ENCODE data around the gene NR1D1. TPM values are rescaled to one million over a fixed set of nuclear protein-coding genes. Genes with fewer than 3 reads are reported as not detected.
A peak's percentile ranks its signal among the peaks of the same experiment; 100 is the strongest.

Gene NR1D1
- total RNA-seq, 4 donors from 2014 or later = 2.0 to 92.1 (median 4.7) TPM

DNA sequence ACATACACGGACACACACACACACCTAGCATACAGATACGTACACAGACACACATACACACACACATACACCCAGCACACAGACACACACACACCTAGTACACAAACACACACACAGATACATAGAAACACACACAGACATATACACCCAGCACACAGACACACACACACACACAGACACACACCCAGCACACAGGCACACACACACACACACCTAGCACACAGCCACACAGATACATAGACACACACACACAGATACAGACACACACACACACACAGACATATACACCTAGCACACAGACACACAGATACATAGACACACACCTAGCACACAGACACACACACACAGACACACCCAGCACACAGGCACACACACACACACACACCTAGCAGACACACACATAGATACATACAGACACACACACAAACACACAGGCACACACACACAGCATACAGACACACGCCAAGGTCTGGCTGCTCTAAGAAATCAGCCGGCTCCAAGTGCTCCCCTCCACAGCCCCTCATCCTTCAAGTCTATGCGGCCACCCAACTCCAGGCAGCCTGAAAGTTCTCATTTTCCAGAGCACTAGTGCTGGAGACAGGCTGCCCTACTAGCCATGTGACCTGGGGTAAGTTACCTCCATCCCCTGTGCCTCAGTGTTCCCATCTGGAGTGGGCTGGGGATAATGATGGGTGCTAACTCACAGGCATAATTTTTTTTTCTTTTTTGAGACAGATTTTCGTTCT, 13.2 kb downstream of the NR1D1 start:
- DNase-seq = no peak
- Histone ChIP-seq H3K9me3 (no peaks in the 10 kb centered on the region), H3K36me3 (no peaks in the 10 kb centered on the region), H3K4me1 (peaks cover 7 to 9% of the 10 kb centered on the region in 2 donors), H3K4me3 (no peak overlapping the region), H3K27me3 (no peaks in the 10 kb centered on the region), H3K27ac (peak overlapping the region; percentile 90 to 99)
- TF ChIP-seq POLR2A (IDR thresholded peaks at IDR 0.05) = no peak
- no peak for TF ChIP-seq CTCF (IDR thresholded peaks at IDR 0.05)
- intact Hi-C loops (cut with DNase I; ENCODE audit: low total_unique reads) = no loop called here

DNA sequence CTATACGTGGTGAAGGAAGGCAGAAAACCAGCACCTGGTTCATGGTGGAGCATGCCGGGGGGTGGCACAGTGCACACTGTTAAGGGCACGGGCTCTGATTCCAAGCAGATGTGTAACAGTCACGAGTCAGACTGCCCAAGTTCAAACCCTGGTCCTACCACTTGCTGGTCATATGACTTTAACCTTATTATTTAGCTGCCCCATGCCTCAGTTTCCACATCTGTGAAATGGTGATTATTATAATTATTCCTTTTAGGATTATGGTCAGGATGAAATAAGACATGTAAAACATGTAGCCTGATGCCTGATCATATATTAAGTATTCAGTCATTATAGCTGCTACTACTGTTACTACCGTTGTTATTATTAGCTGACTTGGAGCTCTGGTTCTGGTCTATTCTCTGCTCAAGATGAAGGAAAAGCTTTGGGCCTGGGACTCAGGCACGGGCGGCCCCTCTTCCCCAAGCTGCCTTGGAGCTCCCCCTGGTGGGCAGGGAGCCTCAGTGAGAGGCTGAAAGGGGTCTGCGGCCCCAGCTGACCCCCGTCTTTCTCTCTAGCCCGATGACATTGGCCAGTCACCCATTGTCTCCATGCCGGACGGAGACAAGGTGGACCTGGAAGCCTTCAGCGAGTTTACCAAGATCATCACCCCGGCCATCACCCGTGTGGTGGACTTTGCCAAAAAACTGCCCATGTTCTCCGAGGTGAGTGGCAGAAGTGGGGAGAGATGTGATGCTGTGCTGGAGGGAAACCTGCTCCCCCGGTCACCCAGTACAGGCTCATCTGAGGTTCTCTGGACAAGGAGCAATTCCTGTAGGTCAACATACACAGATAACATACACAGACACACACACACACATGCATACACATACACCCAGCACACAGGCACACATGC, 14.0 kb downstream of the NR1D1 start:
- Histone ChIP-seq H3K27ac (peak overlapping the region; percentile 54 to 66), H3K36me3 (no peaks in the 10 kb centered on the region), H3K9me3 (no peaks in the 10 kb centered on the region), H3K27me3 (no peaks in the 10 kb centered on the region), H3K4me3 (no peak overlapping the region), H3K4me1 (peaks cover 3 to 9% of the 10 kb centered on the region in 2 donors)
- no peak for TF ChIP-seq POLR2A (IDR thresholded peaks at IDR 0.05)
- TF ChIP-seq CTCF (IDR thresholded peaks at IDR 0.05) = peak; percentile 79 to 82 (median 80)
- peak; percentile 57 to 59 for DNase-seq
- intact Hi-C loops (cut with DNase I; ENCODE audit: low total_unique reads) = no loop called here

GRCh38 chr17:40084477-40084876, 15.9 kb downstream of the NR1D1 start:
- Histone ChIP-seq H3K27ac (peak overlapping the region in 1 of 2 donors; percentile 18), H3K4me1 (no peaks in the 10 kb centered on the region), H3K36me3 (no peaks in the 10 kb centered on the region), H3K4me3 (no peak overlapping the region), H3K27me3 (no peaks in the 10 kb centered on the region), H3K9me3 (no peaks in the 10 kb centered on the region)
- TF ChIP-seq CTCF (IDR thresholded peaks at IDR 0.05) (no peak), POLR2A (IDR thresholded peaks at IDR 0.05) (no peak)
- DNase-seq = no peak
- intact Hi-C loops (cut with DNase I; ENCODE audit: low total_unique reads) = no loop called here

DNA sequence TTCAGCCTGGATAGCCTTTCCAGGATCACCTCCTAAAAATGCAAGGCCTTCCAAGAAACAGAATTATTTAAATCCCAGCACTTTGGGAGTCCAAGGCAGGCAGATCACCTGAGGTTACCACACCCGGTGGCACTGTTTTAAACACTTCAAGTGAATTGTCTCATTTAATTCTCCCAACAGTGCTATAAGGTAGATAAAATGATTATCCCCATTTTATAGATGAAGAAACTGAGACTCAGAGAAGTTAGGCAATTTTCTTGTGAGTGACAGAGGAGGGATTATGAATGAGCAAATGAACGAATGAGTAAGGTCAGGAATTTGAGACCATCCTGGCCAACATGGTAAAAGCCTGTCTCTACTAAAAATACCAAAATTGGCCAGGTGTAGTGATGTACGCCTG, 20.8 kb downstream of the NR1D1 start:
- Histone ChIP-seq H3K4me3 (no peak overlapping the region), H3K27ac (no peak overlapping the region), H3K9me3 (no peaks in the 10 kb centered on the region), H3K36me3 (no peaks in the 10 kb centered on the region), H3K27me3 (no peaks in the 10 kb centered on the region), H3K4me1 (peaks cover 6 to 16% of the 10 kb centered on the region in 2 donors)
- no peak for DNase-seq
- intact Hi-C loops (cut with DNase I; ENCODE audit: low total_unique reads) = loop anchor here (10.0 kb wide), 1 partner anchor 65 kb away; the partner anchor contains the start of gene CSF3
- TF ChIP-seq CTCF (IDR thresholded peaks at IDR 0.05) (no peak), POLR2A (IDR thresholded peaks at IDR 0.05) (no peak)

DNA sequence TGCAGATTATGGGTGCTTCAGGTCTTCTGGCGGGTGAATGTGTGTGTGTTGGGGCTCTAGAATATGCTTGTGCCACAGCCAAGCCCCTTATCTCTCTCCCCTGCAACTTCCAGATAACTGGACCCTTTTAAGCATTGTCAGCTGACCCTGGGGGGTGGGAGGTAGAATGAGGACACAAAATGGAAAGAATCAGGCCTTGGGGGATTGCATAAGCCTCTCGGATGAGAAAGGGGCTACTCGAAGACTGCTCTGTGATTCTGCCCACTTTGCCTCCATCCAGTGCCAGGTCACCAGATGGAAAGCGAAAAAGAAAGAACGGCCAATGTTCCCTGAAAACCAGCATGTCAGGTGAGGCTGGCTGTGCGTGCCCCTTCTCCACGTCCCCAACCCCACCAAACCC, 23.8 kb downstream of the NR1D1 start:
- intact Hi-C loops (cut with DNase I; ENCODE audit: low total_unique reads) = loop anchor here (10.0 kb wide), 1 partner anchor 62 kb away; the partner anchor contains the start of gene CSF3
- H3K36me3 ChIP-seq = no peaks in the 10 kb centered on the region

More for the DNA sequence above, 23.8 kb downstream of the NR1D1 start:
- Histone ChIP-seq H3K27me3 (no peaks in the 10 kb centered on the region), H3K27ac (peak overlapping the region; percentile 32 to 98), H3K4me3 (no peak overlapping the region), H3K9me3 (no peaks in the 10 kb centered on the region), H3K4me1 (peaks cover 14 to 24% of the 10 kb centered on the region in 2 donors)
- DNase-seq = no peak
- TF ChIP-seq POLR2A (IDR thresholded peaks at IDR 0.05) (no peak), CTCF (IDR thresholded peaks at IDR 0.05) (no peak)
